GM19468 (cell line): ENCODE measurements around the gene NRSN2.
"Not testable (repeated sequence)": the region's sequence is repeated elsewhere in the genome, so short reads cannot be mapped to it uniquely, and the experiment has no call there.

ENCODE experiments used
- ATAC-seq: cut with Tn5 transposase; IDR thresholded peaks from one replicate; pipeline ENCODE4 v1.9.1; 2021; ENCODE audit warnings: mild to moderate bottlenecking, moderate library complexity, moderate number of reproducible peaks; ENCODE audit not compliant: unreplicated experiment; ENCODE audit errors: extremely low read depth

Gene NRSN2

DNA sequence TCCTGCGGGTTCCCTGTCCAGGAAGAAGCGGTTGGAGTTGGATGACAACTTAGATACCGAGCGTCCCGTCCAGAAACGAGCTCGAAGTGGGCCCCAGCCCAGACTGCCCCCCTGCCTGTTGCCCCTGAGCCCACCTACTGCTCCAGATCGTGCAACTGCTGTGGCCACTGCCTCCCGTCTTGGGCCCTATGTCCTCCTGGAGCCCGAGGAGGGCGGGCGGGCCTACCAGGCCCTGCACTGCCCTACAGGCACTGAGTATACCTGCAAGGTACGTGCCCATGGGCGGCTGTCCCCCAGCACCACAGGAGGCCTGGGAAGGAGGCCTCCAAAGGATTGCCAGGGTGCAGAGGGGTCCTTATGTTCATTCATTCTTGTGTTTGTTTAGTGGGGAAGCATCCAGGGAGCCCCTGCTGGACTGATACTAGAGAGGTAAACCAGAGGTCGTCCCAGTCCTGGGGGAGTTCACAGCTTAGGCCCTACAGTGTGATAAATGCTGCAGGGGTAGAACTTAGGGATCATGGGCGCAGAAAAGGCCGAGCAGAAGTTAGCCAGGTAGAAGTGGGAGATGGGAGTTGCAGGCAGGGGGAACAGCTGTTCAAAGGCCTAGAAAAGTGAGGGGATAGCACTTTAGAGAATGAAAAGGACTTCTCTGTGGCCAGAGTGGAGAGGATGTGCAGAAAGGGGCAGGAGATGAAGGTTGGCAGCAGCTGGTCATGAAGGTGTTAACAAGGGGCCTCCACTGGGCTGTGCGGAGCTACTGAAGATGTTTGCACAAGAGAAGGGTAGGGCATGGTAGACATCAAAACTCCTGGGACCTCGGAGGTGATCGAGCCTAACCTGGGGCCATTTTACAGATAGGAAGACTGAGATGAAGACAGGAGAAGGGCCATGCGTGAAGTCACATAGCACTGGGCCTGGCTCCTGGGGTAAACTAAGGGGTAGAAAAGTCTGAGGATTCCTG is 41.4 kb downstream of the NRSN2 start:
- ATAC-seq = no peak

DNA sequence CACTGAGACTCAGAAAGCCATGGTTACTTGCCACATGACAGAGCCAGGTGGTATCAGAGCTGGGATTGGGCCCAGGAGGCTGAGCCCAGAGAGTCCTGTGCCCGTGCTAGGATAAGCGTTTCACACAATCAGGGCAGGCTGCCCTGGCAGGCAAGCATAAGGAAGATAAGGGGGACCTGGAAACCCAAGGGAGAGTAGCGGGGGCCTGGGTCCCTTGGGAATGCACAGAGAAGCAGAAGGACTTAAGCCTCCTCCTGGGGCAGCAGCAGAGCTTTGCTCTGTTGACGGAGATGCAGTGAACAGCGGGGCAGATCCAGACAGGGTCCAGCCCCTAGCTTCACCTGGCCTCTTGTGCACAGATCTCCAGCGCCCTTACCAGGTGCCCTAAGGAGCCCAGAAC is 42.3 kb downstream of the NRSN2 start:
- ATAC-seq = no peak

DNA sequence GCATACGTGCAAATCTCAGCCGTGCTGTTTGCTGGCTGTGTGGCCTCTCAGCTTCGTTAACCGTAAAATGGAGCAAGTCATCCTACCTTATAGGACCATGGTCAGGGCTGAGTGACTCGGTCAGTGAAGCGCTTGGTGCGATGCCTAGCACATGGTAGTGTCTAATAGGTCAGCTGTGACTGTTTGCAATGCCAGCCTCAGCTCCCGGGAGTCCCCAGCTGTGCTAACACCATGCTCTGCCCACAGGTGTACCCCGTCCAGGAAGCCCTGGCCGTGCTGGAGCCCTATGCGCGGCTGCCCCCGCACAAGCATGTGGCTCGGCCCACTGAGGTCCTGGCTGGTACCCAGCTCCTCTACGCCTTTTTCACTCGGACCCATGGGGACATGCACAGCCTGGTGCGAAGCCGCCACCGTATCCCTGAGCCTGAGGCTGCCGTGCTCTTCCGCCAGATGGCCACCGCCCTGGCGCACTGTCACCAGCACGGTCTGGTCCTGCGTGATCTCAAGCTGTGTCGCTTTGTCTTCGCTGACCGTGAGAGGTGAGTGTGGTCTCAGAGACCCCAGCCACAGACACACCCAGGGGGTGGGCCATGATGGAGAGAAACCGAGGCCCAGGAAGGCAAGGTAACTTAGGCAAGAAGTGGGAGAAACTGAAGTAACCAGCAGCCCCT is 44.3 kb downstream of the NRSN2 start:
- no peak for ATAC-seq

DNA sequence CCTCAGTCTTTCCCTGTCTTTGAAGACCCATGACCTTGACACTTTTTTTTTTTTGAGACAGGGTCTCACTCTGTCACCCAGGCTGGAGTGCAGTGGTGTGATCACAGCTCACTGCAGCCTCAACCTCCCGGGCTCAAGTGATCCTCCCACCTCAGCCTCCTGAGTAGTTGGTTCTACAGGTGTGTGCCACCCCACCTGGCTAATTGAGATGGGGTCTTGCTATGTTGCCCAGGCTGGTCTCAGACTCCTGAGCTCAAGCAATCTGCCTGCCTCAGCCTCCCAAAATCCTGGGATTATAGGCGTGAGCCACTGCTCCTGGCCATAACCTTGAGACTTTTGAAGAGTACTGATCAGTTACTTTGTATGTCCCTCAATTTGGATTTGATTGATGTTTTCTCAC is 46.4 kb downstream of the NRSN2 start:
- ATAC-seq = not testable (repeated sequence)

DNA sequence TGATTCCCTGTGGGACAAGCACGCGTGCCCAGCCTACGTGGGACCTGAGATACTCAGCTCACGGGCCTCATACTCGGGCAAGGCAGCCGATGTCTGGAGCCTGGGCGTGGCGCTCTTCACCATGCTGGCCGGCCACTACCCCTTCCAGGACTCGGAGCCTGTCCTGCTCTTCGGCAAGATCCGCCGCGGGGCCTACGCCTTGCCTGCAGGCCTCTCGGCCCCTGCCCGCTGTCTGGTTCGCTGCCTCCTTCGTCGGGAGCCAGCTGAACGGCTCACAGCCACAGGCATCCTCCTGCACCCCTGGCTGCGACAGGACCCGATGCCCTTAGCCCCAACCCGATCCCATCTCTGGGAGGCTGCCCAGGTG is 49.3 kb downstream of the NRSN2 start:
- ATAC-seq = no peak

DNA sequence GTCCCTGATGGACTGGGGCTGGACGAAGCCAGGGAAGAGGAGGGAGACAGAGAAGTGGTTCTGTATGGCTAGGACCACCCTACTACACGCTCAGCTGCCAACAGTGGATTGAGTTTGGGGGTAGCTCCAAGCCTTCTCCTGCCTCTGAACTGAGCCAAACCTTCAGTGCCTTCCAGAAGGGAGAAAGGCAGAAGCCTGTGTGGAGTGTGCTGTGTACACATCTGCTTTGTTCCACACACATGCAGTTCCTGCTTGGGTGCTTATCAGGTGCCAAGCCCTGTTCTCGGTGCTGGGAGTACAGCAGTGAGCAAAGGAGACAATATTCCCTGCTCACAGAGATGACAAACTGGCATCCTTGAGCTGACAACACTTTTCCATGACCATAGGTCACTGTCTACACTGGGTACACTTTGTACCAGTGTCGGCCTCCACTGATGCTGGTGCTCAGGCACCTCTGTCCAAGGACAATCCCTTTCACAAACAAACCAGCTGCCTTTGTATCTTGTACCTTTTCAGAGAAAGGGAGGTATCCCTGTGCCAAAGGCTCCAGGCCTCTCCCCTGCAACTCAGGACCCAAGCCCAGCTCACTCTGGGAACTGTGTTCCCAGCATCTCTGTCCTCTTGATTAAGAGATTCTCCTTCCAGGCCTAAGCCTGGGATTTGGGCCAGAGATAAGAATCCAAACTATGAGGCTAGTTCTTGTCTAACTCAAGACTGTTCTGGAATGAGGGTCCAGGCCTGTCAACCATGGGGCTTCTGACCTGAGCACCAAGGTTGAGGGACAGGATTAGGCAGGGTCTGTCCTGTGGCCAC is 49.9 kb downstream of the NRSN2 start:
- ATAC-seq = no peak

DNA sequence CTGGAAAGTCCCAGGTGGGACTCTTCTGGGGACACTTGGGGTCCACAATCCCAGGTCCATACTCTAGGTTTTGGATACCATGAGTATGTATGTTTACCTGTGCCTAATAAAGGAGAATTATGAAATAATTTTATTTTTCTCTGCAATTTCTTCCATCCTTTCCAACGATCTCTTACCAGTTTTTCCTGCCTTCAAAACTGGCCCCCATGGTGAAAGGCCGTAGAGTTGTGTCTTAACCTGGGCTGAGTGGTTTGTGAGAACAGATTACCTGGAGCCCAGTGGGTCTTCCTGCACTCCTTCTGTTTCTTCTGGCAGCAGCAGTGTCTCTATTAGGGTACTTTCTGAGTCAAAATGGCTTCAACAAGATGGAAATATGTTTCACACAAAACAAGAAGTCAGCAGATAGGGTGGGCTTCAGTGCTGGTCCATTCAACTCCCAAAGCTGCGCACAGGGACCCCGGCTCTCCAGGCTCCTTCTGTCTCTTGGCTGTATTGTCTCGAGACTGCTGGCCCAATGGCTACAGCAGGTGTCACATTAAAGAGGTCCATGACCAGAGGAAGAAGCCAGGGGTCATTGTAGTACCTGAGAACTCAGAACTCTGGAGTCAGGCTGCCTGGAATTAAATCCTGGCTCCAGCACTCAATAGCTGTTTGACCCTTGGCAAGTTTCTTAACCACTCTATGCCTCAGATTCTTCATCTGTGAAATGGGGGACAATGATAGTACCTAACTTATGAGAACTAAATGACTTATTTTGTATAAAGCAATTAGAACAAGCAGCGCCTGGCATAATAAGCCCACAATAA is 50.7 kb downstream of the NRSN2 start:
- no peak for ATAC-seq

DNA sequence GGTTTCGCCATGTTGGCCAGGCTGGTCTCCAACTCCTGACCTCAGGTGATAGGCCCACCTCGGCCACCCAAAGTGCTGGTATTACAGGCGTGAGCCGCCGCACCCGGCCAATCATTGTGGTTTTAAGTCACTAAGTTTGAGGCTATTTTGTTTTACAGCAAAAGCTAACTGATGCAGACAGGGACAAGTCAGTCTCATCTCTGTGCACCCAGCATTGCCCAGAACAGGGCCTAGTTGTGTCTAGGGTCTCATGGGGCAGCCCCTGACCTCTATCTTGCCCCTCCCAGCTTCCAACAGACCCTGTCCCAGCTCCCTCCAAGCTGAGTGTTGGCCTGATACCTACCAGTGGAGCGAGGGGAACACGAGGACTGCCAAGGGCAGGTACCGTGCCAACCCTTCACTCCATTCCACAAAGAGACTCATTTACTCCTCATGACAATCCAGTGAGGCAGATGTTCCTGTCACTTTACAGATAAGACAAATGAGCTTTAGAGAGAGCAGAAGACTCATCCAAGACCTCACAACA is 52.3 kb downstream of the NRSN2 start:
- no peak for ATAC-seq

DNA sequence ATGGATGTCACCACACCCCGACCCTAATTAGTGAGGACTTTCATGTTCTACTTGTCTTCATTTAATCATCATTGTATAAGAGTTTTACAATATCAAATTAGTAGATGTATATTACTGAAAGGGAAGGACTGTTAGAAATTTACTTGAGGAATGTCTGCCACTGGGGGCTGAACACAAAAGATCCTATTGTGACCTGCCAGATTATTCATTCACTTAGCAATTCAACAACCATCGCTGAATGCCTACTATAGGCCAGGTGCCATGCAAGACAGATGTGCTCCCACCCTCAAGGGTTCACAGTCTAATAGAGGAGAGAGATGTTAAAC is 53.2 kb downstream of the NRSN2 start:
- ATAC-seq = no peak

DNA sequence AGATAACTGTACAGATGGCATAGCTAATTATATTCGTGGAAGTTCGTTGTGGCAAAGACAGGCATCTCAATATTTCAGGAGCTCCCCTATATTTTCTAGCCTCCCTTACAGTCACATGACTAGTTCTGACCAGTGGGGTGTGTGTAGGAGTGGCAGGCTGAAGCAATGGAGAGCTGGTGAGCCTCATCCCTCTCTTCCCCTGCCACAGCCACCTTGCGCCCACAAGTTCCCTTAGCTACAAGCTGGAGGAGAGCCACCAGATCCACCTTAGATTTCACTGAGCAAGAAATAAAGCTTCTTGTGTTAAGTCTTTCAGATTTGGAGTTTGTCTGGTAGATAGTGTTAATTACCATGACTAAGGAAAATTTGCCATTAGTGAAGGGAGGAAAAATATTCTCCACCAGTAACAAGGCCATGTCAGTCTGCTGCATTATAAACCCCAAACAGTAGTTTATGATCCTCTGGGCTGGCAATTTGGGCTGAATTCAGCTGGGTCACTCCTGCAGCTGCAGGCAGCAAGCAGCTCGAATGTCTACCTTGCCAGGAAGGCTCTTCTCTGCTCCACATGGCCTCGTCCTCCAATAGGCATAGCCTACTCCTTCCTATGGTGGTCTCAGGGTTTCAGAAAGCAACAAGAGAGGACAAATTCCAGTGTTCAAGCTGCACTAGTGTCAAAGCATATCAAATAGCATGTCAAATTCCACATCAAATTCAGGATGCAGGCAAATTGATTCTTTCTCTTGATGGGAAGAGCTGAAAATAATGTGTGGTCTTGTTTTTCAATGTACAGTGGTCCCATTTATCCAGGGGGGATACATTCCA is 53.8 kb downstream of the NRSN2 start:
- no peak for ATAC-seq

DNA sequence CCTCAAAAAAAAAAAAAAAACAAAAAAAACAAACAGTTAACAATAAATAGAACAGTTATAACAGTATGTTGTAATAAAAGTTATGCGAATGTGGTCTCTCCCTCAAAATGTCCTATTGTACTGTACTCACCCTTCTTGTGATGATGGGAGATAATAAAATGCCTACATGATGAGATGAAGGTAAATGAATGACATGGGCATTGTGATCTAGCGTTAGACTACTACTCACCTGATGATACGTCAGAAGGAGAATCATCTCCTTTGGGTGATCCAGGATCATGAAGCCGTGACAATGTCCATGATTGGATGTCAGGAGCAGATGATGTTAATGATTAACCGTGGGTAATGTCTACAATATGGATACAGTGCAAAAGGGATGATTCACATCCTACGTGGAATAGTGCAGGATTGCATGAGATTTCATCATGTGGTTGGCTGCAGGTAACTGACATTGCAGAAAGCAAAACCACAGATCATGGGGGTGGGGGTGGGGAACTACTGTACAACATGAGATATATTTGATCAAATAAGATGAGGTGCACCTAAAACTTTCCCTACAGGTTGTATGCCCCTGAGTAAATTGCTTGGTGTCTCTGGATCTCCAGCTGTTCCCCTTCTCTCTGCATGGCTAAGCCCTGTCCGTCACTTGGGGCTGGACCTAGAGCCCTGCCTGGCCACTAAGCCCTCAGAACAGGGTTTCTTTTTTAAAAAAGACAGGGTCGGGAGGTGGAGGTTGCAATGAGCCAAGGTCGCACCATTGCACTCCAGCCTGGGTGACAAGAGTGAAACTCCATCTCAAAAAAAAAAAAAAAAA is 55.0 kb downstream of the NRSN2 start:
- ATAC-seq = no peak

DNA sequence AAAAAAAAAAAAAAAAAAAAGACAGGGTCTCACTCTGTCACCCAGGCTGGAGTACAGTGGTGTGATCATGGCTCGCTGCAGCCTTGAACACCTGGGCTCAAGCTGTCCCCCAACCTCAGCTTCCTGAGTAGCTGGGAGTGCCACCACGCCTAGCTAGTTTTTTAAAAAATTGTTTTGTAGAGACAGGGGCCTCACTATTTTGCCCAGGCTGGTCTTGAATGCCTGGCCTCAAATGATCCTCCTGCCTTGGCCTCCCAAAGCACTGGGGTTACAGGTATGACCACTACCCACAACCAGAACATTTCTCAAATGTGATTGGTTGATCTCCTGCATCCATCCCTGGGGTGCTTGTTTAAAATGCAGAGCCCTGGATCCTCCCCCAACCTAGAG is 55.6 kb downstream of the NRSN2 start:
- no peak for ATAC-seq

DNA sequence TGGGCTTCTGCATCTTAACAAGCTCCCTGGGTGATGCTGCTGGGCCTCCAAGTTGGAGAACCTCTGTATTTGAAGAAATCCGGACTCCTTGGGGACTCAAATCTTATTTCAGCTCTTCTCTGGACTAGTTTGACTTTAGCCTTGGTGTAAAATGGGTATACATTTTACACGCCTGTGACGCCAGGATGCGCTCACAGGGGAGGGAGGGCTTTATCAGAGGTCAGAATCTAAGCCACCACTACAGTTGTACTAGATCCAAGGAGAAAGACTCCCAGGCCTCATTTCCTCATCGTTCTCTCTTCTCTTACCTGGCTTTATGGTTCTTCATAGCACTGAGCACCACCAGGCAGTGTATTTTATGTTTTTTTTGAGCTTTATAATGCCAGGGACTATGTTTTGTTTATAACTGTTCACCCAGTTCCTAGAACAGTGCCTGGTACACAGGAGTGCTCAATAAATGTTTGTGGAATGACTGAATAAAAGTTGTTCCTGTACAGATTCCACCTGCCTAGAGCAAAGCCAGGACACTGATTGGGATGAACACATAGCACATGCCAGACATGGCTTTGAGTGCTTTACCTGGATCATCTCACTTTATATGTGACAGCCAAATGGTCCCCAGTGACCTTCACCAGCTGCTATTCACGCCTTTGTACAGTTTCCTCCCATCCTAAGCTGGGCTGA is 56.1 kb downstream of the NRSN2 start:
- no peak for ATAC-seq

DNA sequence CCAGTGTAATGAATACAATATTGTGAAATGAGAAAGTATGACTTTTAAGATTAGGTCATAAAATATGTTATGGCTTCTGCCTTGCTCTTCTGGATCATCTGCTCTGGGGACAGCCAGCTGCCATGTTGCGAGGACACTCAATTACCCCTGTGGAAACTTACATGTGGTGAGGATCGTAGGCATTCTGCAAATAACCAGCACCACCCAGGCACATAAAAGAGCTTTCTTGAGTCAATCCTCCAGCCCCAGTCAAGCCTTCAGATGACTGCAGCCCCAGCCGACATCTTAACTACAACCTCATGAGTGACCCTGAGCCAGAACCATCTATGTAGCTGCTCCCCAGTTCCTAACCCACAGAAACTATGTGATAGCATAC is 56.7 kb downstream of the NRSN2 start:
- no peak for ATAC-seq

DNA sequence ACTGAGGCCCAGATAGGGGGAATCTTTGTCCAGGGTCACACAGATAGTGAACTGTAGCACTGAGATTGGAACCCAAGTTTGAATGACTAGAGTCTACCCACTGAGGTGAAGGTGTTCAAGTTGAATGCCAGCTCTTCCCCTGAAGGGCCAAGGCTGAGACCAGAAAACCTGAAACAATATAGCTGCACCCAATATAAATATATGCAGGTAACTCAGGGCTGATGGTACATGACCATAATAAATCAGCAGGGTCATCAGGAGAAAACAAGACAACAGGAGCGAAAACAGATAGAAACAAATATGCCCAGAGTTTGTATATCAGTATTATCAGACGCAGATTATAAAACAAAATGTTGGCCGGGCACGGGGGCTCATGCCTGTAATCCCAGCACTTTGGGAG is 57.2 kb downstream of the NRSN2 start:
- ATAC-seq = no peak
